Activated naive CD4-positive, alpha-beta T cell treated with anti-CD3 and anti-CD28 coated beads, Interleukin-2, amount 50 U/mL, for 16 hours (primary cell): ENCODE results near the gene TYMS.

Experiments
- DNase-seq: peaks from one replicate; pipeline ENCODE4 v3.0.0-alpha.2; 2020

TYMS gene

DNA sequence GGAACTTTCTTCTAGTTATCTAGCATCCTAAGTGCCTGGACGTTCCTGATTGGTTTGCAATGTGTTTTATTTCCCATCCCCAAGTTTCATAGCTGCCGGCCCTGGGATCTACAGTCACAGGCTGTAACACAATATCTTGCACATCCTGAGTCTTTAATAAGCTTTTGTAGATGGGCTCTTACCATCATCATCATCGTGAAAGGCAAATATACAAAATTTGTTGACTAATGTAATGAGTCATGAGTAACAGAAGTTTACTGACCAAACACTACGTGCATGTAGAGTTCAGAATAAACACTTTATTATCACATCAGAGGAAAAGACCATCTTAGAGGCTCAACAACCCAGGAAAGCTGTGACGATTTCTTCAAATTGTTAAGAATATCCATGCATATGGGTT lies 8.1 kb upstream of the TYMS start:
- no peak for DNase-seq

DNA sequence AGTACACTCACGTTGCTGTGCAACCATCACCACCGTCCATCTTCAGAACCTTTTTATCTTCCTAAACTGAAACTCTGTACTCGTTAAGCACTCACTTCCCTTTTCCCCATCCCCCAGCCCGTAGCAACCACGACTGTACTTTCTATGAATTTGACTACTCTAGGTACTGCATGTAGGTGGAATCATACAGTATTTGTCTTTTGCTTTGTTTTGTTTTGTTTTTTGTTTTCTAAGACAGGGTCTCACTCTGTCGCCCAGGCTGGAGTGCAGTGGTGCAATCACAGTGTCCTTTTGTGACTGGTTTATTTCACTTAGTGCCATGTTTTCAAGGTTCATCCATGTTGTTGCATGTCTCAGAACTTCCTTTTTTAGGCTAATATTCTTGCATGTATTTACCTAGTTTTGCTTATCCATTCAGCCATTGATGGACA lies 7.0 kb upstream of the TYMS start:
- DNase-seq, result no peak

DNA sequence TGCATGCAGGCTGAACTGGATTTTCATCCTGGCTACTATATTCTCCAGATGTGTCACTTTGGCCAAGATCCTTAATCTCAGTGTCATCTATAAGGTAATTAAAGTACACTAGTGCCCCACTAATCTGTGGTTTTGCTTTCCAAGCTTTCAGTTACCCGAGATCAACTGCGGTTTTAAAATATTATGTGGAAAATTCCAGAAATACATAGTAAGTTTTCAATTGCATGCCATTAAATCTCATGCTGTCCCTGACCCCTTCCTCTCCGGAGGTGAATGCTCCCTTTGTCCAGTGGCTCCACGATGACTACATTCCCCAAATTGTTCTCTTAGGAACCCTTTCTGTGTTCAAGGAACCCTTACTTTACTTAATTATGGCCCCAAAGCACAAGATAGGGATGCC lies 5.3 kb upstream of the TYMS start:
- DNase-seq, result no peak

DNA sequence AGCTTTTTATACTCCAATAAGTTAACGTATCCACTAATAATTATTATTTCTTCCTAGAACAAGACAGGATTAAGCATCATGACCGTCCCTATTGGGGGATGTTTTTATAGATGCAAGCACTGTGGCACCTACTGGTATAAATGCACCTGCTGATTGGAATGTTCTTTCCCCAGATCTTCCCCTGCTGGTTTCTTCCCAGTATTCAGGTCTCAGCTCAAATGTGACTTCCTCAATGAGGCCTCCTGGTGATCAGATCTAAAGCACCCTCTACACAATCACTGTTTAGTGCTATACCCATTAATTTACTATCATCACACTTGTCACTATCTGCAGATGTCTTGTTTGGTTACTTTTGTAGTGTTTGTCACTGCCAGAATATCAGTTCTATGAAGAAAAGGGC lies 3.9 kb upstream of the TYMS start:
- DNase-seq, result no peak

DNA sequence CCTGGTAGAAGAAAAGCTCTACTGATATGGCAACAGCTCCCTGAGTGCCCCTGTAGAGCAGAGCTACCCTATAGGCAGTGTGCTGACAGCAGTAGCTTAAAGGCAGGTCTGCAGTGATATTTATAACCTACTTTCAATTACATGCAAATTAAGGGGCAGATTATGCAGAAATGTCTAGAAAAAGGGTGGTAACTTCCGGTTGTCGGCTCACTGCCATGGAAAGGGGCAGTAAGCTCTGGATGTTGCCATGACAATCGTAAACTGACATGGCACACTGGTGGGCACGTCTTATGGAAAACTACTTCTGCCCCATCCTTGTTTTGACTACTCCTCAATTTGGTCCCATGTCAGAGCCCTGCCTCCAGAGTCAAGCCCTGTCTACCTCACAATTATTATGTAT lies 2.9 kb upstream of the TYMS start:
- no peak for DNase-seq

DNA sequence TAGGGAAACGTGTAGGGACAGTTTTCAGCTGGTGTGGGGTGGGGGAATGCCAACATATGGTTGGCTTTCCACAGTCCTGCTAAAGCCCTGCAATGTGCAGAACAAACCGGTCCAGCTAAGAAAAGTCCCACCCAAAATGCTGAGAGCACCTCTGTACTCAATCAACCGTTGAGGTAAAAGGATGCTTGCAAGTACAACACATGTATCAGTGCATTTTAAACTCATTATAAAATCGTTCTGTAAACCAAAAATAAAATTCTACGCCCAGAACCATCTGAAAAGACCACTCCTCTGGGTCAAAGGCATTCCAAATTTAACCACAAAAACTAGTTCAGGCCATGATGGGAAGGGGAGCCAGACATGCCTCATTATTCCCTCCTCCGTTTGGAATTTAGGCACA lies 2.0 kb upstream of the TYMS start:
- DNase-seq, result no peak

DNA sequence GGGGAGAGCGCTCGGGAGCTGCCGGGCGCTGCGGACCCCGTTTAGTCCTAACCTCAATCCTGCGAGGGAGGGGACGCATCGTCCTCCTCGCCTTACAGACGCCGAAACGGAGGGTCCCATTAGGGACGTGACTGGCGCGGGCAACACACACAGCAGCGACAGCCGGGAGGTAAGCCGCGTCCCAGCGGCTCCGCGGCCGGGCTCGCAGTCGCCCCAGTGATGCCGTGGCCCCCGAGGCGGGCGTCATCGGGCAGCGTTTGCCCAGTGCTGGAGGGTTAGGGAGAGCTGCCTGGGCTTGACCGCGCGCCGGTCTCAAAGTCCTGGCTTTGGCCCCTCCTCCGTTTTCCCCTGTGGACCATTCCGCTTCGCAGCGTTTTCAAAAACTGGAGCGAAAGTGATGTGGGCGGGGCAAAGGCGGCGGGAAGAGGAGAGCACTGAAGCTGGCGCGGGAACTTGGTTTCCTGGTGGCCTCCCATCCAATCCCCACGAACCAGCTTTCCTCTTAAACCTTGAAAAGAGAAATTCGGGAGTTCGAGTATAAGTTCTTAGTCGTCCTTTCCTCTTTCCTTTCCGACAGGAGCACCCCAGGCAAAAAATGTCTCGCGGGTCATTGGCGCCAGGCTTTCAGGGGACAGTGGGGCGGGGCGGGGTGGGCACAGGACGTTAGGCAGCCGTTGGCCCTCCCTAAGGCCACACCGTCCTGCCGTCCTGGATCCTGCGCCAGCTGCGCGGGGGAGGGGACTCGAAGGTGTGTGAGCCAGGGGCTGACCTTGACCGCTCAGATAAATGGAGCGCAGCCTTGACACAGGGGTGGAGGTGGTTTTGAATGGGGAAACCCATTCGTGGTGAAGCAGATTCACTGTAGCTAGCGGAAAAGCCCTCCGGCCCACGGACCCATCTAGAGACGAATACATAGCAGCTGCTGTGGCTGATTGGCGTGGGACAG lies 821 bp downstream of the TYMS start:
- DNase-seq, result peak; percentile 44

DNA sequence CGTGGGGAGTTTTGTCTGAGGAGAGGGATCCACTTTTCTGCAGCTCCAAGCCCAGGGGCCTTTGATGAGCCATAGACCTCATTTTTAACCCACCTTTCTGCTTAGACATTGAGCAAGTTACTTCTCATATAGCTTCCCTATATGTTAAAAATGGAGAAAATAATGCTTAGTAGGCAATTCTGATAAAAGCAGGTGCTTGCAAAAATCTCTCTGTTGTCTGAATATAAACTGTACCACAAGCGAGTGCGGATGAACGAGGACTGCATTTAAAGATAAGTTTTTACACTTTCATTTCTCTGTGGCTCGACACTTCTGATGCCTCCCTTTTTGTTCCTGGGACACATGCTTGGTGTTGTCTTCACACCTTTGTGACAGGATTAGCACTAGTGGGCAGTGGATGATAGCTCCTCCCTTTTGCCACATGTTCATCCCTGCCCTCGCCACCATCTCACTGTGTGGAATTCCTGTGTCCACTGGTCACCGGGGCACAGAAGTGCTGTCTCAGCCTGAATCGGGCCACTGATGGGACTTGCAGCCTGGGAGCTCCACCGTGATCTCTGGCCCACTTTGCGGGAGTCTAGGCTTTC lies 1.6 kb downstream of the TYMS start:
- DNase-seq, result no peak

DNA sequence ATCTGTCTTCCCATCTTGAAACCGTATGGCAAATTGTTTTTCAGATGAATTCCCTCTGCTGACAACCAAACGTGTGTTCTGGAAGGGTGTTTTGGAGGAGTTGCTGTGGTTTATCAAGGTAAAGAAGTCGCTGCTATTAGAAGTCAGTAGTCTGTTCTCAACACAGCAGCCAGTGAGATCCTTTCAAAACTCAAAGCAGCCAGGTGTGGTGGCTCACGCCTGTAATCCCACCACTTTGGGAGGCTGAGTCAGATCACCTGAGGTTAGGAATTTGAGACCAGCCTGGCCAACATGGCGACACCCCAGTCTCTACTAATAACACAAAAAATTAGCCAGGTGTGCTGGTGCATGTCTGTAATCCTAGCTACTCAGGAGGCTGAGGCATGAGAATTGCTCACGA lies 2.1 kb downstream of the TYMS start:
- DNase-seq, result no peak

DNA sequence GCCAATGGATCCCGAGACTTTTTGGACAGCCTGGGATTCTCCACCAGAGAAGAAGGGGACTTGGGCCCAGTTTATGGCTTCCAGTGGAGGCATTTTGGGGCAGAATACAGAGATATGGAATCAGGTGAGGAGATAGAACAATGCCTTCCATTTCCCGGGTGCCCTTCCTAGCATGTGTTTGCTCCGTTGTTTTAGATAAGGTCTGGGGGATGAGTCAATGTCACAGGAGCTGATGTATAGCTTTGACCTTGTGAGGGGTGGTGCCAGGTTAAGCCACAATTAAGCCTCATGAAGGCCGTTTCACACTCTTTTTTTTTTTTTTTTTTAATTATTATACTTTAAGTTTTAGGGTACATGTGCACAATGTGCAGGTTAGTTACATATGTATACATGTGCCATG lies 4.7 kb downstream of the TYMS start:
- no peak for DNase-seq

DNA sequence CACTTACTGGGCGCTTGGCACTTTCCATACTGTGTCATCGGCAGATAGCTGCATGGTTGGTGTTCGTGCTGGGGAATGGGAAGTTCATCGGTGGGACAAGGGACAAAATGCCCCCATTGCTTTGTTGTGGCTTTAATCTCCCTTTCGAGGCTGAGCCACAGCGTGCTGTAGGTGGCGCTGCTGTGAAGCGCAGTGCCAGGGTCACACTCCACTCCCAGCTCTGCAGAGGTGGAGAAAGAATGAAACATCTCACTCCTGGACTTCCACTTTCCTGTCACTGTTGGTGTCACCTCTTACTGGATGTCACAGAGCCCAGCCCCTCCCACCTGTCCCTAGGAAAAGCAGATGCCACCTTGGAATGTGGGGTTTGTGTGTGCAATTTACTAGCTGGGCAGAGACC lies 8.7 kb downstream of the TYMS start:
- no peak for DNase-seq

DNA sequence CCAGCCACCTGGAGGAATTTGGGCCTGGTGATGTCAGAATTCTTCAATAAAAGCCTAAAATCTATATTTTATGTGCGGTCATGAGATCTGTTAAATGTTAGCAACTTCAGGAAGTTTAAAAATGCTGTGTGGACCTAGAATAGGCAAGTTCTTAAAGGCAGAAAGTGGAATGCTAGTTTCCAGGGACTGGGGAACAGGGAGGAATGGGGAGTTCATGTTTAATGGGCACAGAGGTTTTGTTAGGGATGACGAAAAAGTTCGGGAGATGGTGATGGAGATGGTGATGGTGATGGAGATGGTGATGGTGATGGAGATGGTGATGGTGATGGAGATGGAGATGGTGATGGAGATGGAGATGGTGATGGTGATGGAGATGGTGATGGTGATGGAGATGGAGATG lies 9.2 kb downstream of the TYMS start:
- no peak for DNase-seq

DNA sequence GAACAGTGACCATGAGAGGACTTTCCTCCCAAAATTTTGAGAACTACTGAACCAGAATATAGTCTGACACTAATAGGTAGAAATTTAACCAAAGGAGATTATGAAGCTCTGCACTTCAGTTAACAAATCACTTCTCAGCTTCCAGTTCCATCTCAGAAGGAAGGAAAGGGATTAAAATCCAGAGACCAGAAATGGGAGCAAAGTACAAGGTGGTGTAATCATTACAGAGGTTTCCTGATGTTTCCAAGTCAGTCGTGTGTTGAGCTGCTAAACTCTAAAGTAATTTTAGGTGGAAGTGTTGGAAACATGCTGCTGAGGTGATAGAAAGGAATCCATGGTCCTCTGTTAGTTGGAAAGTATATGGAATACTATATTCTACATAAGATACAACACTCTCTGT lies 10.8 kb downstream of the TYMS start:
- no peak for DNase-seq

DNA sequence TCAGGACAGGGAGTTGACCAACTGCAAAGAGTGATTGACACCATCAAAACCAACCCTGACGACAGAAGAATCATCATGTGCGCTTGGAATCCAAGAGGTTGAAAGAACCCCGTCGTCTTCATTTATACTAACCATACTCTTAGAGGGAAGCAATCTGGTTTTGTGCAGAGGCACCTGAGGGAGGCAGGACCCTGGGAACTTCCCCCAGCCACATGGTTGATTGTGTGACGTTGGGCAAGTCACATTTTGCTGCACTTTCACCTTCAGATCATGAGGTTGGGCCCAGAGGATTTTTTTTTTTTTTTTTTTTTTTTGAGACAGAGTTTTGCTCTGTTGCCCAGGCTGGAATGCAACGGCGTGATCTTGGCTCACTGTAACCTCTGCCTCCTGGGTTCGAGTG lies 11.6 kb downstream of the TYMS start:
- no peak for DNase-seq

DNA sequence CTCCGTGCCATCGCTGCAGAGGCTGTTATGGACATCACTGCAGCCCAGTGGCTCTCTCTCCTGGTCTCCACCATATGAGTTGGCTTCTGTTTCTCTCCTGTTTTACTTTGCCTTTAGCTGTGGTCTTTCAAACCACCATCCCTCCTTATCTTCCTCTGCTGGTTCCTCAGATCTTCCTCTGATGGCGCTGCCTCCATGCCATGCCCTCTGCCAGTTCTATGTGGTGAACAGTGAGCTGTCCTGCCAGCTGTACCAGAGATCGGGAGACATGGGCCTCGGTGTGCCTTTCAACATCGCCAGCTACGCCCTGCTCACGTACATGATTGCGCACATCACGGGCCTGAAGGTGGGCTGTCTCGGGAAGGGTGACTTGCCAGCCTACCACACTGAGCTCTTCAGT lies 13.1 kb downstream of the TYMS start:
- DNase-seq, result no peak

DNA sequence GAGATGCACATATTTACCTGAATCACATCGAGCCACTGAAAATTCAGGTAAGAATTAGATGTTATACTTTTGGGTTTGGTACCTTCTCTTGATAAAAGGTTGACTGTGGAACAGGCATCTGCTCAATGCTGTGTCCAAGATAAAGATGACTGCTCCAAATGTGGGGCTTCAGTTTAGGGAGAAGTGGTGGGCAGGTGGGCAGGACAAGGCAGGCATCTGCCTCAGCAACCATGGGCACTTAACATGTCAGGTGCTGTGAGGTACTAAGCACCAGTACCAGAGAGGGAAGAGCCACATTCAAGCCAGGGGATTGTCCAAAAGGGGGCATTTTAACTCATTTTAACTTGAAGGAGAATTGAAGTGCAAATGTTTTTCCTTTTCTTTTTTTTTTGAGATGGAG lies 14.0 kb downstream of the TYMS start:
- no peak for DNase-seq

DNA sequence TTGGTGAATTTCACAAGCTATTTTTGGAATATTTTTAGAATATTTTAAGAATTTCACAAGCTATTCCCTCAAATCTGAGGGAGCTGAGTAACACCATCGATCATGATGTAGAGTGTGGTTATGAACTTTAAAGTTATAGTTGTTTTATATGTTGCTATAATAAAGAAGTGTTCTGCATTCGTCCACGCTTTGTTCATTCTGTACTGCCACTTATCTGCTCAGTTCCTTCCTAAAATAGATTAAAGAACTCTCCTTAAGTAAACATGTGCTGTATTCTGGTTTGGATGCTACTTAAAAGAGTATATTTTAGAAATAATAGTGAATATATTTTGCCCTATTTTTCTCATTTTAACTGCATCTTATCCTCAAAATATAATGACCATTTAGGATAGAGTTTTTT lies 15.9 kb downstream of the TYMS start:
- DNase-seq, result no peak

DNA sequence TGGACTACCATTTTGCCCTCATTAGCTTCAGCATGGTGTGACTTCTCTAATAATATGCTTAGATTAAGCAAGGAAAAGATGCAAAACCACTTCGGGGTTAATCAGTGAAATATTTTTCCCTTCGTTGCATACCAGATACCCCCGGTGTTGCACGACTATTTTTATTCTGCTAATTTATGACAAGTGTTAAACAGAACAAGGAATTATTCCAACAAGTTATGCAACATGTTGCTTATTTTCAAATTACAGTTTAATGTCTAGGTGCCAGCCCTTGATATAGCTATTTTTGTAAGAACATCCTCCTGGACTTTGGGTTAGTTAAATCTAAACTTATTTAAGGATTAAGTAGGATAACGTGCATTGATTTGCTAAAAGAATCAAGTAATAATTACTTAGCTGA lies 16.3 kb downstream of the TYMS start:
- no peak for DNase-seq

DNA sequence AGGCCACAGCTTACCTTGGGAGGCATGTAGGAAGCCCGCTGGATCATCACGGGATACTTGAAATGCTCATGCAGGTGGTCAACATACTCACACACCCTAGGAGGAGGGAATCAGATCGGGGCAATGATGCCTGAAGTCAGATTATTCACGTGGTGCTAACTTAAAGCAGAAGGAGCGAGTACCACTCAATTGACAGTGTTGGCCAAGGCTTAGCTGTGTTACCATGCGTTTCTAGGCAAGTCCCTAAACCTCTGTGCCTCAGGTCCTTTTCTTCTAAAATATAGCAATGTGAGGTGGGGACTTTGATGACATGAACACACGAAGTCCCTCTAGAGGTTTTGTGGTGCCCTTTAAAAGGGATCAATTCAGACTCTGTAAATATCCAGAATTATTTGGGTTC lies 17.9 kb downstream of the TYMS start:
- DNase-seq, result no peak

DNA sequence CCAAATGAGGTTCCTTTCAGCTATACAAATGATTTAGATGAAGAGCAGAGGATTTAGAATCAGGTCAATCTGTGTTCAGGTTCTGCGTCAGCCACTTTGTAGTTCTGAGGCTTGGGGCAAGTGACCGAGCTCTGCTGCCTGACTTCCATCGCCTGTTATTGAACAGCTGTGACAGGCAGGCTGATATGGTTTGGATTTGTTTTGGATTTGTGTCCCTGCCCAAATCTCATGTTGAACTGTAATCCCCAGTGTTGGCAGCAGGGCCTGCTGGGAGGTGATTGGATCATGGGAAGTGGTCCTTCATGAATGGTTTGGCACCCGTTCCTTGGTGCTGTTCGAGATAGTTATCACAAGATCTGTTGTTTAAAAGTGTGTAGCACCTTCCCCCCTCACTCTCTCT lies 18.6 kb downstream of the TYMS start:
- no peak for DNase-seq

DNA sequence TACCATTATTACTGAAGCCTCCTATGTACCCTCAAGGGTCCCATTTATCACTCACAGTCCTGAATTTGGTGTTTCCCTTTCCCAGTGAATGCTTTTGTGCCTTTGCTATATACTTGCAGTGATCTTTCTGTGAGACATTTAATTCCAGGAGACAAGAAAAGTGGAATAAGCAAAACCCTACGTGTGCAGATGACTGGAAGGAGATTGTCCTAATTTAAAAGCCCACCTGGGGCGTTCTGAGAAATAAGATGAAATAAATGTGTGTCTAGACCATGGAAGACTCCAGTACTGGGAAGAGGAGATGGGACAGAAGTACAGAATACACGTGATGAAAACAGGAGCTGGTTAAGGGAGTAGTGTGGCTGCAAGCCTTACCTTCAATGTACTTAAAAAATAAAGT lies 19.3 kb downstream of the TYMS start:
- DNase-seq, result no peak

DNA sequence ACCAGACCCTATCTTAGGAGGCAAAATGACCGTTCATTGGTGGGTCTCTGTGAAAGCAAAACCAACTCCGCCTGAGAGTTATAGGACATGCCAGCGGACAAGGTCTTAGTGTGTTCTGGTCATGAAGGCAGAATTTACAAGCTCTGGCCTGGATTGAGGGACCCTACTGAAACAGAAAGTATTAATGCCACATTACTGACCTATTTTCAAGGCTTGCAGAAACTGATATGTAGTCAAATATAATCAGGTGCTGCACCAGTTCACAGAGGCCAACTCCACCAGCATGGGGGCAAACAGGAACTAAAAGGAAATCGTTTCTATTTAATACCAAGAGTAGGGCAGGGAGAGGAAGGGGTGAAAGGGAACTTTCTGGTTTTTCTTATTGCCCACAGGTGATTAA lies 19.7 kb downstream of the TYMS start:
- no peak for DNase-seq

DNA sequence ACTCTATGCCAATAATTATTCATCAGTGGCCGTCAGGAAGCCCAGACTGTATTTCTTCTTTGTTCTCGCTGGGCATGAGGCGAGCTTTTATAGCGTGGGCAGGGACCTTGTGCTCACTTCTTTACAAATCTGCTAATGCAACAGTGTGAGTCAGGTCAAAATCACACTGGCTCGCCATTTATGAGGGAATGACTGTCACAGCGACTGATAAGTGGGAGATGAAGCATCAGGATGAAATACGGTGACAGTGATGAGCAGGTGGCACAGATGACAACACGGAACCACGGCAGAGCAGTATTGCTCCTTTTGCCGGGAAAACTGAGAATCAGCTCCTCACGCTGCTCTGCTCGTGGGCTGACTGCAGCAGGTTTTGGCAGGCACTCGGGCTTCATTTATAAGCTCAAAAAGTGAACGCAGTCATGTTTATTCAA lies 20.5 kb downstream of the TYMS start:
- no peak for DNase-seq

DNA sequence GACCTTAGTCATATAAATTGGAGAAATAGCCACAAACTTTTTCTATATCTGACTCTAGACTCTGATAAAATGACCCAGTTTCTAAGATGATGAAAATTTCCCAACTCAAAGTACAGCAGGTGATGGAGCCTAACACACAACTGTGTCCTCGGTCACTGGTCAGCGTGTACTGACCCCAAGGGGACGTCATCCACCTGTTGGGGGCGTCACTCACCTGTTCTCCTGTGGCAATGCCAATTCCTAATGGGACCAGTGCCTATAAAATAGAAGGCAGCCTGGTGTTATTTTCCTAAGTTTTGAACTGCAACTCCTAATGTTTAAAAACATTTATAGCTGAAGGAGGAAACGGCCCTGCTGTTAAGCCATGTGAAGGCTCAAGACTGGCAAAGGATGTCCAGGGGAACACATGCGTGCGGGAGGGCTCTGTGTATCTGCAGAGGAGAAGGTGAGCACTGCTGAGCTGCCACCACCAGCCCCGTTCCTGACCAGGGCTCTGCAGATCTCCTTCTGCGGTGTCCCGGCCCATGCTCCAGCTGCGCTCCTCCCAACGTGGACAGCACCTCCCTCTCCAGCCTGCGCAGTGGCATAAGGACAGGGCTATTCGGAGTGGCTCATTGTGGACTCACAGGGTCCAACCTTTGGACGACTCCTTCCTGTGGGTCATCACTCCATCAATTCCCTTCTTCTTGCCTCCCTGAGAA lies 21.2 kb downstream of the TYMS start:
- no peak for DNase-seq
